ENCODE measurements around the gene PHACTR3. TPM values are rescaled to one million over a fixed set of nuclear protein-coding genes. Genes with fewer than 3 reads are reported as not detected.

PHACTR3 gene
- total and polyA plus RNA-seq, 2 of the 8 experiments (the other 6 are each of a cell fraction or from before 2014, with no cell fraction given), result 0.05 to 0.13 TPM

GRCh38 chr20:59804871-59805665 lies 200.7 kb downstream of the PHACTR3 start:
- ChIA-PET CTCF (ENCODE audit: partially characterized antibody) (no interaction called here), POLR2A (ENCODE audit: partially characterized antibody) (no interaction called here)
- H3K18ac ChIP-seq (ENCODE audit: extremely low read depth, low read length), result no peak overlapping the region
- H2BK20ac ChIP-seq (ENCODE audit: low read length), result no peak overlapping the region
- H2BK12ac ChIP-seq (ENCODE audit: low read depth, low read length), result no peak overlapping the region
- WGBS, 2 experiments (ENCODE audit: extremely low coverage in 1 of 2, insufficient coverage in 1 of 2, insufficient read length in 1 of 2, insufficient replicate concordance in 2 of 2, low coverage in 1 of 2, low lambda C conversion rate in 2 of 2, missing lambda C conversion rate in 1 of 2), result 80% methylated on average over 9 of the region's 9 CpGs; no CpG with 5 or more reads in 1 of the 2 experiments
- no peak overlapping the region for H2BK15ac ChIP-seq (ENCODE audit: low read length)
- H3K9ac ChIP-seq (replicated peaks in 1 of 4; ENCODE audit: extremely low read depth in 1 of 4, low read depth in 3 of 4, low read length in 3 of 4), result no peak overlapping the region
- no peak overlapping the region for H3K27ac ChIP-seq (ENCODE audit: low read depth, low read length)
- H4K5ac ChIP-seq (ENCODE audit: insufficient read length, low read depth, low read length), result no peak overlapping the region
- H3K4ac ChIP-seq (replicated peaks; ENCODE audit: insufficient read length, low read depth, low read length), result no peak overlapping the region
- H3K23me2 ChIP-seq (ENCODE audit: low read depth, low read length), result no peaks in the 10 kb centered on the region
- peak in 1 of 2 experiments; percentile 24 for DNase-seq (ENCODE audit: low read depth in 1 of 2, low spot score in 2 of 2)
- no peak overlapping the region for H3K56ac ChIP-seq (replicated peaks; ENCODE audit: insufficient read length, low read depth, low read length)
- H3K14ac ChIP-seq (ENCODE audit: insufficient read length), result no peak overlapping the region
- H3K79me1 ChIP-seq (ENCODE audit: low read depth, low read length), result no peaks in the 10 kb centered on the region
- H2BK5ac ChIP-seq (ENCODE audit: low read depth, low read length), result no peak overlapping the region
- no peak overlapping the region for H4K91ac ChIP-seq (replicated peaks; ENCODE audit: insufficient read length, low read length)
- peaks cover 86 to 89% of the 10 kb centered on the region in 2 experiments for H3K9me3 ChIP-seq (ENCODE audit: insufficient read depth in 2 of 2, low read depth in 1 of 2, low read length in 1 of 2)
- H3K4me3 ChIP-seq (ENCODE audit: extremely low read depth in 1 of 4, insufficient read depth in 2 of 4, low read depth in 3 of 4, low read length in 4 of 4), result no peak overlapping the region
- H2AK5ac ChIP-seq (ENCODE audit: low read depth, low read length), result no peak overlapping the region
- H2AFZ ChIP-seq (ENCODE audit: low read length), result no peak overlapping the region
- no peak overlapping the region for H3K4me2 ChIP-seq (ENCODE audit: insufficient read depth in 1 of 2, low read depth in 2 of 2, low read length in 2 of 2)
- H3K23ac ChIP-seq (ENCODE audit: insufficient read length), result no peak overlapping the region
- no peak for FAIRE-seq
- H3K4me1 ChIP-seq (replicated peaks in 1 of 4; ENCODE audit: control insufficient read depth in 3 of 4, insufficient read depth in 4 of 4, low read length in 3 of 4), result no peaks in the 10 kb centered on the region
- H4K20me1 ChIP-seq (replicated peaks in 1 of 2; ENCODE audit: control insufficient read depth in 1 of 2, insufficient read depth in 2 of 2, low read length in 2 of 2), result no peaks in the 10 kb centered on the region
- peaks cover 0 to 4% (median 0%) of the 10 kb centered on the region in 4 experiments; a peak in 1 of 7 replicates for H3K27me3 ChIP-seq (replicated peaks in 1 of 4; ENCODE audit: control insufficient read depth in 3 of 4, extremely low read depth in 1 of 4, insufficient read depth in 3 of 4, low read length in 3 of 4)
- H4K8ac ChIP-seq (ENCODE audit: extremely low read depth, insufficient read depth, low read length), result no peak overlapping the region
- no peak overlapping the region for H2BK120ac ChIP-seq (replicated peaks; ENCODE audit: low read depth, low read length)
- H3K36me3 ChIP-seq (ENCODE audit: control insufficient read depth in 2 of 4, insufficient read depth in 4 of 4, low read length in 3 of 4), result no peaks in the 10 kb centered on the region
- no peaks in the 10 kb centered on the region for H3K79me2 ChIP-seq (ENCODE audit: control insufficient read depth in 1 of 2, insufficient read depth in 2 of 2, low read length in 2 of 2)
- no peak for TF ChIP-seq SIN3A (conservative IDR thresholded peaks at IDR 0.05 in 1 of 2, IDR thresholded peaks at IDR 0.05 in 1 of 2; ENCODE audit: low read depth in 1 of 2, low read length in 2 of 2)
- no peak for TF ChIP-seq RXRA (IDR thresholded peaks at IDR 0.05; ENCODE audit: insufficient read depth, low read depth, low read length)
- no peak for TF ChIP-seq YY1 (IDR thresholded peaks at IDR 0.05; ENCODE audit: low read depth, low read length)
- TF ChIP-seq POLR2A (IDR thresholded peaks at IDR 0.05; ENCODE audit: control extremely low read depth in 1 of 2, low read depth in 2 of 2, low read length in 2 of 2), result no peak
- TF ChIP-seq RAD21 (IDR thresholded peaks at IDR 0.05 in 1 of 2, conservative IDR thresholded peaks at IDR 0.05 in 1 of 2; ENCODE audit: low read depth in 2 of 2, low read length in 2 of 2), result no peak
- TF ChIP-seq FOSL1 (IDR thresholded peaks at IDR 0.05; ENCODE audit: insufficient read depth, low read depth, low read length), result no peak
- no peak for TF ChIP-seq ASH2L (IDR thresholded peaks at IDR 0.05; ENCODE audit: low read length)
